Measurements from ENCODE around the gene COMT. TPM values are rescaled to one million over a fixed set of nuclear protein-coding genes. Genes with fewer than 3 reads are reported as not detected.
"Not testable (repeated sequence)": the region's sequence is repeated elsewhere in the genome, so short reads cannot be mapped to it uniquely, and the experiment has no call there.

The COMT gene
- total and polyA plus RNA-seq, 4 donors = 96.7 to 176 (median 106) TPM

GRCh38 chr22:19919701-19920363 is 21.7 kb upstream of the COMT start:
- H3K27me3 ChIP-seq (ENCODE audit: control insufficient read depth in 1 of 2, insufficient read depth in 2 of 2, low read length in 1 of 2) = no peaks in the 10 kb centered on the region
- no peaks in the 10 kb centered on the region for H3K4me1 ChIP-seq (ENCODE audit: control insufficient read depth in 1 of 2, insufficient read depth in 2 of 2, low read length in 2 of 2)
- no peaks in the 10 kb centered on the region for H3K9me3 ChIP-seq (ENCODE audit: control insufficient read depth, low read length)
- intact Hi-C loops (cut with DNase I) = loop anchor here in 1 of 2 donors (10.0 kb wide), 1 partner anchor 65 kb away; the partner anchor contains the start of genes GNB1L and RTL10
- H3K27ac ChIP-seq (ENCODE audit: low read depth in 1 of 2, low read length in 2 of 2) = no peak overlapping the region
- ATAC-seq (ENCODE audit: low FRiP score) = peak; percentile 36
- H3K36me3 ChIP-seq (ENCODE audit: control insufficient read depth in 1 of 2, insufficient read depth in 2 of 2, low read length in 1 of 2) = peaks cover 0 to 9% of the 10 kb centered on the region in 2 donors
- WGBS, 2 donors = 96 to 98% methylated on average over 12 to 13 of the region's 13 CpGs
- no peak overlapping the region for H3K4me3 ChIP-seq (ENCODE audit: low read length in 2 of 2)
- DNase-seq = no peak

DNA sequence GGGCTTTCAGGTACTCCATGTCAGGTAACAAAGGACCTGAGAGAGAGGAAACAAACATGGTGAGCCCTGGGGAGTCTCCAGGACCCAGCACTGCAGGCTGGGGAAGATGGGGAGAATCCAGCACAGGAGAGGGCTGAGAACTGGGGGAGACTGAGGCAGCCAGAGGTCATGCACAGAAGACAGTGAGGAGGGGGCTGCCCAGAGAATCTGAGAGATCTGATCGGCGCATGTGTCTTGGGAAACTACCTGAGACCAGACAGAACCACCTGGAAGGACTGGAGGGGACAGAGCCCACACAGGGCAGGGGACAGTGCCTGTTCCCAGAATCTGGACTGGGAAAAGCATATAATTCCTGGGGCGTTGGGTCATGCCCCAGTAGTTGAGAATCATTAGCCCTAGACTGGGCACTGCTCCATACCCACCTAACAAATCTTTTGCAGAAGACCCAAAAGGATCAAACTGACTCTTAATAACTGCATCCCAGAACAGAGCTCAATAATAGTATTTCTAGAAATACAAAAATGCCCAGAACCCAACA is 20.0 kb upstream of the COMT start:
- ATAC-seq (ENCODE audit: low FRiP score) (no peak), DNase-seq (peak in 1 of 2 donors; percentile 21)
- Histone ChIP-seq H3K27me3 (ENCODE audit: control insufficient read depth in 1 of 2, insufficient read depth in 2 of 2, low read length in 1 of 2) (no peaks in the 10 kb centered on the region), H3K4me1 (ENCODE audit: control insufficient read depth in 1 of 2, insufficient read depth in 2 of 2, low read length in 2 of 2) (no peaks in the 10 kb centered on the region), H3K4me3 (ENCODE audit: low read length in 2 of 2) (no peak overlapping the region), H3K36me3 (ENCODE audit: control insufficient read depth in 1 of 2, insufficient read depth in 2 of 2, low read length in 1 of 2) (peaks cover 0 to 7% of the 10 kb centered on the region in 2 donors), H3K27ac (ENCODE audit: low read depth in 1 of 2, low read length in 2 of 2) (no peak overlapping the region), H3K9me3 (ENCODE audit: control insufficient read depth, low read length) (no peaks in the 10 kb centered on the region)
- 75 to 89% methylated on average over 3 of the region's 3 CpGs for WGBS, 2 donors
- intact Hi-C loops (cut with DNase I) = no loop called here

DNA sequence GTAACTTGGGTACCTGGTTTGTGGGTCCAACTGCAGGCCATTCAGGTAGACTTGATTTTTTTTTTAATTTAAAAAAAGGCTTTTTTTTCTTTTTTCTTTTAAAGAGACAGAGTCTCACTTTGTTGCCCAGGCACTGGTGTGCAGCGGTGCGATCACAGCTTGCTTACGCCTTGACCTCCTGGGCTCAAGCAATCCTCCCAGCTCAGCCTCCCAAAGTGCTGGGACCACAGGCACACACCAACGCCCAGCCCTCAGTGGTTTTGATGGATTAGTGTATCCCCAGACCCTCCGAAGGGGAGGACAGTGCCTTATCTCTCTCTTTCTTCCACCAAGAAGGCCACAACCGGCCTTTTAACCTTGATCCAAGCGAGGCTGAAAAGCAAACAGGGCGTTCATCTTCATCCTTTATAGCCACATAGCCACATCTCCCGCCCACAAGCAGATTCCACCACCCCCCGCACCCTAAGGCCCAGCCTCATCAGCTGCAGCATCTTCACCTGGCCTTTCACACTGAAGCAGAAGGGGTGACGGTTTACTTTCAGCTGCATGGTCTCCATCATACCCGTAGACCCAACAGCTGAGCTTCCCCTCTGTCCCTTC is 17.6 kb upstream of the COMT start:
- Histone ChIP-seq H3K9me3 (ENCODE audit: control insufficient read depth, low read length) (no peaks in the 10 kb centered on the region), H3K4me3 (ENCODE audit: low read length in 2 of 2) (no peak overlapping the region), H3K4me1 (ENCODE audit: control insufficient read depth in 1 of 2, insufficient read depth in 2 of 2, low read length in 2 of 2) (no peaks in the 10 kb centered on the region), H3K27ac (ENCODE audit: low read depth in 1 of 2, low read length in 2 of 2) (no peak overlapping the region), H3K36me3 (ENCODE audit: control insufficient read depth in 1 of 2, insufficient read depth in 2 of 2, low read length in 1 of 2) (no peaks in the 10 kb centered on the region), H3K27me3 (ENCODE audit: control insufficient read depth in 1 of 2, insufficient read depth in 2 of 2, low read length in 1 of 2) (no peaks in the 10 kb centered on the region)
- 93 to 98% methylated on average over 12 of the region's 12 CpGs for WGBS, 2 donors
- ATAC-seq (ENCODE audit: low FRiP score) (no peak), DNase-seq (peak in 1 of 2 donors; percentile 28)
- intact Hi-C loops (cut with DNase I) = no loop called here

- H3K4me1 ChIP-seq (ENCODE audit: control insufficient read depth in 1 of 2, insufficient read depth in 2 of 2, low read length in 2 of 2); H3K36me3 ChIP-seq (ENCODE audit: control insufficient read depth in 1 of 2, insufficient read depth in 2 of 2, low read length in 1 of 2); H3K27me3 ChIP-seq (ENCODE audit: control insufficient read depth in 1 of 2, insufficient read depth in 2 of 2, low read length in 1 of 2); H3K4me3 ChIP-seq (ENCODE audit: low read length in 2 of 2); intact Hi-C loops (cut with DNase I); H3K9me3 ChIP-seq (ENCODE audit: control insufficient read depth, low read length); H3K27ac ChIP-seq (ENCODE audit: low read depth in 1 of 2, low read length in 2 of 2); DNase-seq; ATAC-seq (ENCODE audit: low FRiP score): not testable (repeated sequence)
- 88 to 94% methylated on average over 6 to 11 of the region's 11 CpGs for WGBS, 2 donors
Measured at GRCh38 chr22:19926028-19926427, 15.5 kb upstream of the COMT start.

DNA sequence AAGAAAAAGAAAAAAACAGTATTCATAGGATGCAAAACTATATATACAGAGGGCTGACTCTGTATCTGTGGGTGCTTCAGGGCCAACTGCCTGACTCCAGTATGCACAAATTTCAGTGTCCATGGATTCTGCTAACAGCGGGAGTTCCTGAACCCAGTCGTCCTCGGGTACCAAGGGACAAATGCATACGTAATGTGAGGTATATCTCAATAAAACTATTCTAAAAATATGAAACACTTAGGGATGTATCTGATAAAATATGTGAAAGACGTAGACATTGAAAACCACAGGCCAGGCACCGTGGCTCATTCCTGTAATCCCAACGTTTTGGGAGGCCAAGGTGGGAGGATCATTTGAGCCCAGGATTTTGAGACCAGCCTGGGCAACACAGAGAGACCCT is 13.9 kb upstream of the COMT start:
- Histone ChIP-seq H3K4me3 (ENCODE audit: low read length in 2 of 2) (no peak overlapping the region), H3K9me3 (ENCODE audit: control insufficient read depth, low read length) (no peaks in the 10 kb centered on the region), H3K27me3 (ENCODE audit: control insufficient read depth in 1 of 2, insufficient read depth in 2 of 2, low read length in 1 of 2) (no peaks in the 10 kb centered on the region), H3K27ac (ENCODE audit: low read depth in 1 of 2, low read length in 2 of 2) (no peak overlapping the region), H3K4me1 (ENCODE audit: control insufficient read depth in 1 of 2, insufficient read depth in 2 of 2, low read length in 2 of 2) (no peaks in the 10 kb centered on the region), H3K36me3 (ENCODE audit: control insufficient read depth in 1 of 2, insufficient read depth in 2 of 2, low read length in 1 of 2) (no peaks in the 10 kb centered on the region)
- ATAC-seq (ENCODE audit: low FRiP score) (no peak), DNase-seq (no peak)
- intact Hi-C loops (cut with DNase I) = no loop called here
- 86 to 87% methylated on average over 7 of the region's 7 CpGs for WGBS, 2 donors

GRCh38 chr22:19928207-19928606 is 13.4 kb upstream of the COMT start:
- H3K4me1 ChIP-seq (ENCODE audit: control insufficient read depth in 1 of 2, insufficient read depth in 2 of 2, low read length in 2 of 2) = no peaks in the 10 kb centered on the region
- H3K36me3 ChIP-seq (ENCODE audit: control insufficient read depth in 1 of 2, insufficient read depth in 2 of 2, low read length in 1 of 2) = no peaks in the 10 kb centered on the region
- H3K27ac ChIP-seq (ENCODE audit: low read depth in 1 of 2, low read length in 2 of 2) = no peak overlapping the region
- no peaks in the 10 kb centered on the region for H3K9me3 ChIP-seq (ENCODE audit: control insufficient read depth, low read length)
- no peaks in the 10 kb centered on the region for H3K27me3 ChIP-seq (ENCODE audit: control insufficient read depth in 1 of 2, insufficient read depth in 2 of 2, low read length in 1 of 2)
- WGBS, 2 donors = 90 to 92% methylated on average over 11 of the region's 11 CpGs
- ATAC-seq (ENCODE audit: low FRiP score) = no peak
- no peak for DNase-seq
- intact Hi-C loops (cut with DNase I) = no loop called here
- H3K4me3 ChIP-seq (ENCODE audit: low read length in 2 of 2) = no peak overlapping the region

DNA sequence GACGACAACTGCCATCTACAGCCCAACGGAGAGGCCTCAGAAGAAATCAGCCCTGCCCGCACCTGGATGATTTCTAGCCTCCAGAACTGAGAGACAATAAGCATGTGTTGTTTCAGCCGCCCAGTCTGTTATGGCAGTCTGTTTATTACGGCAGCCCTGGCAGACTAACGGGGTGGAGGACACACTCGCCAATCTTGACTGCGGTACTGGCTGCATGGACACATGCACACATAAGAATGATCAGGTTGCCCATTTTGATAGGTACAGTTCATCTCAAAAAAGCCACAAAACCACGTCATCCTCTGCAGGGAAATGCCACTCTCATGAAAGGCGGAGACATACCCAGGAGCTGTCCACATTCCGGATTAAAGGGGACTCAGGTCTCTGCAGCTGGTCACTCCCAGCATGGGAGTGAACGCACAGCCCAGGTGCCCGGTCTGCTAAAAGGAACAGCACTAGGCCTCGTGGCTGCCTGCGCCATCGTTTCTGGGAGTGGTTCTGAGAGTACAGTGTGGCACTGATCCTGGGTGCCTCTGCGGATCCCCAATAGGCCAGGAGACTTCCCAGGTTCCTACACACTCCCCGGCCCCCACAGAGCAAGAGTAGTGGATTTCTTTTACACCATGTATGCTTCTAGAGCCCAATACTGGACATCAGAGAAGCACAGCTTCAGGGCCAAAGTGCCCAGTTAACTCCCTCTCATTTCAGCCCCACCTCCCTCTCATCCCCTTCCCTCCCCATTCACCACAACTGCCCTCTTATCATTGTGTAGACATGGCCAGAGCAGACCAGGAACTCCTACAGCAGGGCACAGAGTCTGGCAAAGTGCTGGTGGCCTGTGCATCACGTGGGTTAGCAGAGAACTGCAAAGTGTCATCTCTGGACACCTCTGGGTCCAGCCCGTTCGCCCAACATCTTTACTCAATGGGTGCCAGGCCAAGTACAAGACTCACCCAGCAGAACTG is 11.7 kb upstream of the COMT start:
- WGBS, 2 donors = 91% methylated on average over 21 of the region's 21 CpGs
- H3K4me1 ChIP-seq (ENCODE audit: control insufficient read depth in 1 of 2, insufficient read depth in 2 of 2, low read length in 2 of 2) = no peaks in the 10 kb centered on the region
- no peaks in the 10 kb centered on the region for H3K27me3 ChIP-seq (ENCODE audit: control insufficient read depth in 1 of 2, insufficient read depth in 2 of 2, low read length in 1 of 2)
- intact Hi-C loops (cut with DNase I) = no loop called here
- ATAC-seq (ENCODE audit: low FRiP score) (no peak), DNase-seq (peak in 1 of 2 donors; percentile 61)
- no peak overlapping the region for H3K4me3 ChIP-seq (ENCODE audit: low read length in 2 of 2)
- no peaks in the 10 kb centered on the region for H3K36me3 ChIP-seq (ENCODE audit: control insufficient read depth in 1 of 2, insufficient read depth in 2 of 2, low read length in 1 of 2)
- H3K9me3 ChIP-seq (ENCODE audit: control insufficient read depth, low read length) = no peaks in the 10 kb centered on the region
- no peak overlapping the region for H3K27ac ChIP-seq (ENCODE audit: low read depth in 1 of 2, low read length in 2 of 2)

DNA sequence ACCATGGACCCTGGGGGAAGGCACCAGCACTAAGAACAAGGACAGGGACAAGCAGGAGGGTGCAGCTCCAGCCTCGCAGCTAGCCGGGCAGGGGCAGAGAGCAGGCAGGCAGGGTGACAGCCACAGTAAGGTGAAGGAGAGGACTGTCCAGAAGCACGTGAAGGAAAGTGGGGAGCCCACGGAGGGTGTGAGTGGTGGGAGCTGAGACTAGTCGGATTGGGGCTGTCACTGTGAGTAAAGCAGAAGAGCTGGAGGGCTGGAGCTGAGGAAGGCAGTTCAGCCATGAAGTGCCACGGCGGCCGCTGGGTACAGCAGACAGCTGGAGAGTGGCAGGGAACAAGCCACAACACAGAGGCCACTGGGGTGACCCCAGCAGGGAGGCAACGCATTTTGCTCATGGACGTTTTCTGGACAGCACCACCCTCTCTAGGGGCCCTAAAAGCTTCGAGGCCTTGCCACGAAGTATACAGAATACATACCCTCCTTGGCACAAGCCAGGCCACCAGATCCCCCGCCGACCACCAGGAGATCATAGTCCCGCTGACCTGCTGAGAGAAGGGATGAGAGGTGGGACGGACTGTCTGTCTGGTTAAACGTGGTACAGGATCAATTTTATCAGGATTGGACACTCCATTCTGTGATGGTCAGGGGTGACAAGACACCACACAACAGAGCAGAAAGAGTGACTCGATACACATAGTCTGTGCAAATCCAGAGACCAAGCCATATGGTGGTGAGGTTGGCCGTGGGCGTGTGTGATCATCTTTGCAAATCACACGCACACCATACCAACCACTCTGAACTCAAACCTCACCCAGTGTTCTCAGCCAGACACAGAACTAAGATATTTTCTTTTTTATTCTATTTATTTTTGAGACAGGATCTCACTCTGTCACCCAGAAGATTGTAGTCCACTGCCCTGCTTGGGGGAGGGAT is 10.8 kb upstream of the COMT start:
- Histone ChIP-seq H3K36me3 (ENCODE audit: control insufficient read depth in 1 of 2, insufficient read depth in 2 of 2, low read length in 1 of 2) (no peaks in the 10 kb centered on the region), H3K27ac (ENCODE audit: low read depth in 1 of 2, low read length in 2 of 2) (no peak overlapping the region), H3K27me3 (ENCODE audit: control insufficient read depth in 1 of 2, insufficient read depth in 2 of 2, low read length in 1 of 2) (no peaks in the 10 kb centered on the region), H3K9me3 (ENCODE audit: control insufficient read depth, low read length) (no peaks in the 10 kb centered on the region), H3K4me1 (ENCODE audit: control insufficient read depth in 1 of 2, insufficient read depth in 2 of 2, low read length in 2 of 2) (no peaks in the 10 kb centered on the region), H3K4me3 (ENCODE audit: low read length in 2 of 2) (no peak overlapping the region)
- intact Hi-C loops (cut with DNase I) = no loop called here
- DNase-seq (peak in 1 of 2 donors; percentile 51), ATAC-seq (ENCODE audit: low FRiP score) (no peak)
- WGBS, 2 donors = 90% methylated on average over 21 of the region's 21 CpGs

Measured in aorta (tissue), 5 donors.